HL-60/S4 (cell line): Measurements from ENCODE around the gene CETN2.
"Not testable (repeated sequence)": the region's sequence is repeated elsewhere in the genome, so short reads cannot be mapped to it uniquely, and the experiment has no call there.

Source experiments
- in situ Hi-C: fragments of 300-500 bp; cut with MboI; formaldehyde crosslinking; loops from 2 replicates; pipeline ENCODE4 v1.14.3; 2022; ENCODE audit warnings: low sequenced_read_pairs

The CETN2 gene

GRCh38 chrX:152830312-152831305 is at the start of gene CETN2, which contains the start of gene NSDHL:
Gene CETN2 (minus strand): TSS chrX:152830757. CDS start chrX:152830710, 47 bp downstream.
Gene NSDHL (plus strand): TSS chrX:152831063. CDS start chrX:152846325, 15,262 bp downstream.
- in situ Hi-C loops = no loop called here

- in situ Hi-C loops = no loop called here
Measured at GRCh38 chrX:152878976-152879755, 48.6 kb upstream of the CETN2 start.

GRCh38 chrX:152876931-152877840 is 46.6 kb upstream of the CETN2 start:
- in situ Hi-C loops = no loop called here

GRCh38 chrX:152873361-152873760 is 42.8 kb upstream of the CETN2 start:
- in situ Hi-C loops = no loop called here

- in situ Hi-C loops = no loop called here
Measured at GRCh38 chrX:152872522-152872921, 42.0 kb upstream of the CETN2 start.

GRCh38 chrX:152871260-152871659 is 40.7 kb upstream of the CETN2 start:
- in situ Hi-C loops = no loop called here

- in situ Hi-C loops = no loop called here
Measured at GRCh38 chrX:152869972-152870371, 39.4 kb upstream of the CETN2 start.

- in situ Hi-C loops = no loop called here
Measured at GRCh38 chrX:152866386-152866785, 35.8 kb upstream of the CETN2 start.

- in situ Hi-C loops = no loop called here
Measured at GRCh38 chrX:152865232-152865920, 34.8 kb upstream of the CETN2 start.

GRCh38 chrX:152861826-152862225 is 31.3 kb upstream of the CETN2 start:
- in situ Hi-C loops = no loop called here

- in situ Hi-C loops = no loop called here
Measured at GRCh38 chrX:152861116-152861515, 30.6 kb upstream of the CETN2 start.

GRCh38 chrX:152853986-152854385 is 23.4 kb upstream of the CETN2 start:
- in situ Hi-C loops = no loop called here

- in situ Hi-C loops = no loop called here
Measured at GRCh38 chrX:152850465-152850864, 19.9 kb upstream of the CETN2 start.

- in situ Hi-C loops = no loop called here
Measured at GRCh38 chrX:152847281-152847680, 16.7 kb upstream of the CETN2 start.

- in situ Hi-C loops = no loop called here
Measured at GRCh38 chrX:152845618-152846240, 15.2 kb upstream of the CETN2 start.

GRCh38 chrX:152844256-152844655 is 13.7 kb upstream of the CETN2 start:
- in situ Hi-C loops = no loop called here

GRCh38 chrX:152843852-152844251 is 13.3 kb upstream of the CETN2 start:
- in situ Hi-C loops = no loop called here

GRCh38 chrX:152842772-152843338 is 12.3 kb upstream of the CETN2 start:
- in situ Hi-C loops = no loop called here

GRCh38 chrX:152835470-152835869 is 4.9 kb upstream of the CETN2 start:
- in situ Hi-C loops = not testable (repeated sequence)
